GM18519 (cell line): Measurements from ENCODE around the gene CSRNP2.
"Not testable (repeated sequence)": the region's sequence is repeated elsewhere in the genome, so short reads cannot be mapped to it uniquely, and the experiment has no call there.

Experiments
- ATAC-seq: cut with Tn5 transposase; IDR thresholded peaks from one replicate; pipeline ENCODE4 v1.9.1; 2021; ENCODE audit warnings: mild to moderate bottlenecking, moderate library complexity; ENCODE audit not compliant: unreplicated experiment, low FRiP score

The CSRNP2 gene

DNA sequence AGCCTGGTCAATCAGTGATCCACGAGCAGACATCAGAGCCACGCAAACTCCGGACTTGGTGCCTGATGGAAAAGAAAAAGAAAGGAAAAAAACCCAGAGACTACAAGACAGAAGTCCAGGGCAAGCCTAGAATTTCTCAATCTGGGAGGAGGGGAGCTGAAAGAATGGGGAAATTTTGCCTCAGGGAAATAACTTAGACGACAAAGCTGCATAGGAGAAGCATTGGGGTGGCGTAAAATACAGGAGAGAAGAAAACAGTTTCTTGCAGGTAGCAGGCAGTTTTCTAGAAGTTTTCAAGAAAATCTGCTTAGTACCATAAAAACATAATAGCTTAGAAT is 54.6 kb downstream of the CSRNP2 start:
- no peak for ATAC-seq

DNA sequence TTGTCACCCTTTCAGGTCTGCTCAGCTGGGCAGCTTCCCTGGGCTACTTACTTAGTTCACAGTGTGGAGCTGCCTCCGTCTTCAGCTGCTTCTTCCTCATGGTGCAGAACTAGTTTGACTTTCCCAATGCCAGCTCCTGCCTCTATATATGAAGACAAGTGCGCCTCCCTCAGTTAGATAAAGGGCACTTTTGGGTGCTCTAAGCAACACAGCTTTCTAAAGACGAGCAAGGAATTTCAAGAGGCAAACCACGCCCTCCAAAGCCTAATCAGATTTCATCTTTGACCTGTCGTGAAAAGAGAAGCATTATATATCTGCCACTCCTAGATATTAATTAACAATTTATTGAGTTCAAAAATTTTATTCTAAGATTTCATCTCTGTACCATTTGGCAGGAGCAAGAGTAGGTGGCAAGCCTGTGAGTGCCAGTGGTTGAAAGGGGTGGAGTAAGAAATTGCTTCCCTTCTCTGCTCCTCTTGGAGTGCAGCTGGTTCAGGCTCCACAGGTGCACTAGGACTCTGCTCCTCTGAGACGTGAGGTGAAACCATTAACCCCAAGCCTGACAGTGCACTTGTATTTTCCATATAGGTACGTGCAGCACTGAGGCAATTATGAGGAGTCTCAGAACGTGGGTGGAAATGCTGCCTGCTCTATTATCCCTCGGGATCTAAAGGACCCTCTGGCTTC is 55.1 kb downstream of the CSRNP2 start:
- no peak for ATAC-seq

DNA sequence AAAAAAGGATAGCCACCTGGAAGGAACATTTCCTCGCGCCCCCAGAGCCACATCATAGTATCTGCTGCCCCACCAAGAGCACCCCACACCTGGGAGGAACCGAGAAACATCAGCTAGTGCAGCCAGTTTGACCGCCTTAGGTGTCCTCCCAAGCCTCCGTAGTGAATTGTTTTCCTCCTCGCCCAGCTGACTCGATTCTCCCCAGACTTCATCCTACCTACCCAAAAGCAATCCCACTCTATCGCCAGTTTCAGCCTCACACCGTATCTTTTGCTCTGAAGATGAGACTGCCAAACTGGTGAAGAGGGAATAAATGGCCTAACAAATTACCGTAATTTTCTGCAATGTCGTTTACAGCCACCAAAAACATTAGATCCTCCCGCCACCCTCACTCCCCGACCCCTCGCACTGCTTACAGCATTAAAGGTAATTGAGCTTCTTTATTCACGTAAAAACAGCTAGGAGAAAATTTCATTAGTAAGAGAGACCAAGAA is 56.0 kb downstream of the CSRNP2 start:
- ATAC-seq, result no peak

DNA sequence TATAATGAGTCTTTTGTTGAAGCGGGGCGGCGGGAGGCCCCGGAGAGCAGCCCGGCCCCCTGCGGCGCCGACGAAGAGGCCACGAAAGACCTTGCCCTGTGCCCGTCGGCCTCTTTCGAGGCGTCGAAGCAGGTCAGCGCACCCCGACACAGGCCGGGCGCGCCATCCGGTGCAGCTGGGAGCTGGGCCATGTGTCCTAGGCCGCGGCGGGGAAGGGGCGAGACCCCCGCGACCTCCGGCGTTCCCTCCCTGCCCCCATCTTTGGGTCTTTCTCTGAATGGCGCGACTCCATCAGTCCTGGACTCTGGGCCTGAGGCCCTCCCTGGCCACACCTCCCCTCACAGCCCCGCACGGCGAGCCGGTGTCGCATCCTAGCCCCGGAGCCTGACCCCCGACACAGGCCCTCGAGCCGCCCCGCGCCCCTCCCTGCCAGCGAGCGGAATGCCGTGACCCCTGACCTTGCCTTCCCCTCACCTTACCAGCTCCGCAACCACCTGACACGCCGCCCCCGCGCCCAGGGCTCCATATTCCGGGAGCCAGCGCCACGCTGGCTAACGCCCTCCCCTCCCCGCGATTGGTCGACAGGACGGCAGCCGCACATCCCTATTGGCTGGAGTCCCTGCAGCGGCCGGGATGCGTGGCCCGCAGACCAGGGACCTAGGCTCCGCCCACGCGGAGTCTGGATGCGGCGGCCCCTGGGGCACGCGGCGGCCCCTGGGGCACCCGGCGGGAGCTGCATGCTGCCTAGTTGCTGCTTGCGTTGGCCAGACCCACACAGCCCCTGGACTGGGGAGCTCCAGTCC is 57.4 kb downstream of the CSRNP2 start, which contains the start of gene SLC11A2:
Gene SLC11A2 (minus strand): TSS at position 549 of the 803 bp plus-strand sequence. CDS start 15,656 bp downstream, outside the sequence.
- ATAC-seq, result no peak

DNA sequence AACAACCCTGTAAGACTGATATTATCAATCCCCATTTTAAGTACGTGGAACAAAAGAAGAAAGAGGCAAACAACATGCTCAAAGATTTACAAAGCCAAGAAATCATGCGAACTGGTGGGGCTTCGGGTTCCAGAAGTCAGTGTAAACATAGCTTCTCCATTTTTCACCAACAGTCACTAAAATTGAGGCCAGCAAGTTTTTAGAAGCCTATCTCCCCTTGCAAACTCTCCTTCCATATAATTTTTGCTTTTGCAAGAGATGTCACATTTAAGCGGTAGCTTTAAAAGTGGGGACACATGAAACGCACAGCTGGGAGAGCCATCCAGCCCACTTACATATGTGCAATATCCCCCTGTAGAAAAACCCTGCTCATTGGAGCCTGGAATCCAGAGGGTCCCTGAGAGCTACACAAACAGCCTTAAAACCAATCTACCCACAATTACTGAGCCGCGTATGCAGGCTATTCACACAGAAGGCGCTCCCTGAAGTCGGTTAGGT is 58.0 kb downstream of the CSRNP2 start:
- ATAC-seq, result no peak

DNA sequence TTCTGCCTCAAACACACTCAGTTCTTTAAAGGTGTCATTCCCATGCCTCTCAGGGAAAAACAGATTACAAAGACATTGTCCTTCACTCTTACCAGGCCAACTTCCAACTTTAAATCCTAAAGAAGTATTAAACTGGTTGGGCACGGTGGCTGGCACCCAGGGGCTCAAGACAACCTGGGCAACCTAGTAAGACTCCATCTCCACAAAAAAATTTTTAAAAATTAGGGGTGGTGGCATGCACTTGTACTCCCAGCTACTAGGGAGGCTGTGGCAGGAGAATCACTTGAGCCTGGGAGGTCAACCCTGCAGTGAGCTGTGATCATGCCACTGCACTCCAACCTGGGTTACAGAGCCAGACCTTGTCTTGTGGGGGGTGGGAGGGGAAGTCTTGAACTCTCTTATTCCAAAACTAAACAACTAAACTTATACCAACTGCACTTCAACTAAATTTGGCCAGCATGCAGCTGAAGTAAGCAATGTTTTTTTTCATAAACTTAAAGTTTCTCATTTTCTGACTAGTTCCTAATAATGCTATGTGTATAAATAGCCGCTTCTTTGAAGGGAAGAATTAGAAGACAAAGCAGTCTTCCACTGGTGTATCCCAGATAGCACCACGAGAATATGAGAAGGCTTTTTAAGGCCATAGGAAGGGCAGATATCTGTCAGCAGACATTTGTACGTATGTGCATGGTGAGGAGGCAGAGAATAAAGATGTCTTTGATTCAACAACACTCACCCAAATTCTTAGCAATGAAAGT is 59.6 kb downstream of the CSRNP2 start:
- no peak for ATAC-seq

DNA sequence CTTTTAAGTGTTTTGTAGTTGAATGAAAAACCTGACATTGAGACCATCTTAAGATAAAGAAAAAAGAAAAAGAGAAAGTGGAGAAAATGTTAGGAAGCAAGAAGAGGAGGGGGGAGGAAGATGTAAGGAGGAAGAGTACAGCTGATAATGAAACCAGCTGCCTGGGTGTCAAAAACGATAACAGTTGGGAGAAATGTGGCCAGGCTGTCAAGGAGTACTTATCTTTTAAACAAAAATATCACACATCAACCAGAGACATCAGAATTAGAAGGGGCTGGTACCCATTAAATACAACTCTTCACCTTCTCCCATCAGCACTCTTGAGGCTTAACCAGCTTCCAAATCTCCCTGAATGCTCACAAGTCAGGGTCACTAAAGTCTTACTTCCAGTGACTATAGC is 61.7 kb downstream of the CSRNP2 start:
- ATAC-seq, result no peak

DNA sequence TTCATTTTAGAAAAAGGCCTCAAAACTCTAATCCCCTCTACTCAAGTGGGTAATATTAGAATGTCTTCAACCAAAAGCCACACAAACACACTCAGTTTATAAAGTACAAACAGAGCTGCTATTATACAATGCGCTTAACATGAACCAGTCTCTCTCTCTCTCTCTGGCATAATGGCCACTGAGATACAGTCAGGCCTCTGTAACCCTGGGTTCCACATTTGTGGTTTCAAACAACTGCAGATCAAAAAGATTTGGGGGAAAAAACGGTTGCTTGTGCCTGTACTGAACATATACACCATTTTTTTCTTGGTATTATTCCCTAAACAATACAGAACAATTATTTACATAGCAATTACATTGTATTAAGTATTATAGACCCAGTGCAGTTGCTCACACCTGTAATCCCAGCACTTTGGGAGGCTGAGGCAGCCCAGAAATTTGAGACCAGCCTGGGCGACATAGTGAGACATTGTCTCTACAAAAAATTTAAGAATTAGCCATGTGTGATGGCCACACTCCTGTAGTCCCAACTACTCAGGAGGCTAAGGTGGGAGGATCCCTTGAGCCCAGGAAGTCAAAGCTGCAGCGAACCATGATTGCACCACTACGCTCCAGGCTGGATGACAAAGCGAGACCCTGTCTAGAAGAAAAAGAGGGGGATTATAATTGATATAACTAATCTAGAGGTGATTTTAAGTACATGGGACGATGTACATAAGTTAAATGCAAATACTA is 62.8 kb downstream of the CSRNP2 start:
- no peak for ATAC-seq

DNA sequence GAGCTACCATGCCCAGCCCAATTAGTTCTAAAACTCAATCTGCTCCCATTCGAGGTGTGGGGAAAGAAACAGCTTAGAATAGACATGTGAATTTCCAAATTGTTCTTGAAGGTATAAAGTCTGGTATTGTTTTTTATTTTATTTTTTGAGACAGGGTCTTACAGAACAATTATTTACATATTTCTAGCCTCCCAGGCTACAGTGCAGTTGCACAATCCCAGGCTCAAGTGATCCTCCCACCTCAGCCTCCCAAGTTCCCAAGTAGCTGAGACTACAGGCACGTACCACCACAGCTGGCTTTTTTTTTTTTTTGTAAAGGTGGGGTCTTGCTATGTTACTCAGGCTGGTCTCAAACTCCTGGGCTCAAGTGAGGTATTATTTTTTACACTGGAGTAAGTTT is 63.5 kb downstream of the CSRNP2 start:
- no peak for ATAC-seq

DNA sequence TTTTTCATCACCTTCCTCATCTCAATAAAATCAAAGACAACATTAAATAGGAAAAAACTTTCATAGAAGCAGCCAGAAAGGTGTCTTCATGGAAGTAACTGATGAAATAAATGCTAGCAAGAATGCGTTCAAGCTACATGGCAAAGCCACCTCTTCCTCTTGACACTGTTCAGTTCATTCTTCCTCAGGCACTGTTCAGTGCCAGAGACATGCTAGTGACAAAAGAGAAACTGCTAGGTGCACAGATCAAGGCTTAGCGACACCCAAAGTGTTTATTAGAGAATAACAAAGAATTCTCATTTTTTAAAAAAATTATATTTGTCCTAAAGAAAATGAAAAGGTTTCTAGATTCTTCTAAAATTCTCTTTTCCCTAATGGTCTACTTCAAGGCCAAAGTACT is 64.4 kb downstream of the CSRNP2 start:
- no peak for ATAC-seq

DNA sequence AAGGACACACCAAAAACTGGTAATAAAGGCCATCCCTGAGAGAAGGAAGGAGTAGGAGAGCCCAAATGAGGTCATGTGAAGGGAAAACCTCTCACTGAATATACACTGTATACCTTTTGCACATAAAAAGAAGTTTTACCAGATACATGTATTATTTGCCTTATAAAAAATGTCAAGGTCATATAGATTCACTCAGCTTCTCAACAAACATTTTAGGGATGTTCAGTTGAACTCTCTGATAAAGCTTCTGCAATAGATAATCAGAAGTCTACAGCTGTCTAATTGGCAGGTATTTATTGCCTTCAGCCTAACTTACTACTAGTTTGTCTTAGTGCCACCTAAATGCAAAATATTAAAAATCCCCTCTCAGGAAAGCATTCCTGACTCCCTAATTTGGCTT is 65.9 kb downstream of the CSRNP2 start:
- ATAC-seq, result no peak

DNA sequence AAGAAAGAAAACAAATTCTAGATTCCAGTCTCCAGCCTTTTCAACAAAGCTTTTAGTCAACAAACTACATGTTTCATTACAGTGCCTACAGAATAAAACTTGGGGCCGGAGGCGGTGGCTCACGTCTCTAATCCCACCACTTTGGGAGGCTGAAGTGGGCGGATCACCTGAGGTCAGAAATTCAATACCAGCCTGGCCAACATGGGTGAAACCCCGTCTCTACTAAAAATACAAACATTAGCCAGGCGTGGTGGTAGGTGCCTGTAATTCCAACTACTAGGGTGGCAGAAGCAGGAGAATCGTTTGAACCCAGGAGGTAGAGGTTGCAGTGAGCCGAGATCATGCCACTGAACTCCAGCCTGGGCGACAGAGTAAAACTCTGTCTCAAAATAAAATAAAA is 68.9 kb downstream of the CSRNP2 start:
- not testable (repeated sequence) for ATAC-seq

DNA sequence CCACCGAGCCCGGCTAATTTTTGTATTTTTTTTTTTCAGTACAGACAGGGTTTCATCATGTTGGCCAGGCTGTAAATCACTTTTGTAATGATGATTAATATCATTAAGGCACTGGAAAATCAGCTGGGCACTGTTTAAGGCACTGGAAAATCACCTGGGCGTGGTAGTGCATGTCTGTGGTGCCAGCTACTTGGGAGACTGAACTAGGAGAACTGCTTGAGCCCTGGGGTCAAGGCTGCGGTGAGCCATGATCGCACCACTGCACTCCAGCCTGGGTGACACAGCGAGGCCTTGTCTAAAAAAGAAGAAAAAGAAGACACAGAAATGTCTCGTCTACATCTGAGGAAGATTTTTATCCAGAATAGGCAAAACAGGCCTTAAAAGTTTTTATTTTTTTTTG is 70.0 kb downstream of the CSRNP2 start:
- ATAC-seq, result no peak

DNA sequence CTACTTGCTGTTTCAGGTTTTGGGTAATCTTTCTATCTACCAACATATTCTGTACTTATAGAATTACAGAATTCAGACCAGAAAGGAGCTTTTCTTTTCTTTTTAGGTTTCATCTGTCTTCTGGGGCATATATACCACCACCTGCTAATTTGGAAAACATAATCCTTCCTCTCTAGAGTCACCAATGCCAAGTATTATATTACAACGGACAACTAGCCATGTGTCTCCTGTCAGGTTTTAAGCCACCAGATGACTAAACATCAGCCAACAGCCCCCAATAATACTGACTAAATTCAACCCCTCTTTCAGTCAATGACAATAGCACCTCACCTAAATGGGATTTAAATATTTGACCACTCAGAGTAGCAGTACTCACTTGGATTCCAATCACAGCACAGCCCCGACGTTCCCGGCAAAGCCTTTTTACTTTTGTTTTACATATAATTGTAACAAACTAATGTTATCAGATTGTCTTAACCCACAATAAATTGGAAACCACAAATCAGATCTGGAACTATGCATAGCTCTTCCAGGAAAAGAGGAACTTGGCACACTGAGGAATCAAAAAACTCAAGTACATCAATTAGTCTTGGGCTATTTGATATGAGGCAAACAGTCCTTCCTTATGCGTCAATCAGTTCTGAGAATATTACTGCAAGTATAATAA is 70.7 kb downstream of the CSRNP2 start:
- no peak for ATAC-seq

DNA sequence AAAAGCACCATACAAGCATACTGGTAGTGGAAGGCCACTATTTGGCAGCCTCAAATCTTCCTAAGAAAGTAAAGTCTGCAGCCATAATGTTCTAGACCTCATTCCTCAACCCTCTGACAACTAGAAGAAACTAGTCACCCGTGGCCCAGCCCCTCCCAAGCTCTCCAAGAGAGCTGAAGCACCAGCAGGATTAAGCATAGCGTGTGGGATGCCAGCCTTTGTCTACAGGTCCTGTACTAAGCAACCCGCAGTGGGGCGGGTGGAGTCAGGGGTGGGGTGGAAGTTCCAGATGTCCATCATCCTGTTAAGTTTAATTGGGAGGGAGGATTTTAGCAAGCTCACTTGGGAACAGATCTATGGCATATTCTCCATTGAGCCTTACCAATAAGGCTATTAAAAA is 71.4 kb downstream of the CSRNP2 start:
- no peak for ATAC-seq
